Measurements from ENCODE around the gene ARHGAP32.

ARHGAP32 gene

DNA sequence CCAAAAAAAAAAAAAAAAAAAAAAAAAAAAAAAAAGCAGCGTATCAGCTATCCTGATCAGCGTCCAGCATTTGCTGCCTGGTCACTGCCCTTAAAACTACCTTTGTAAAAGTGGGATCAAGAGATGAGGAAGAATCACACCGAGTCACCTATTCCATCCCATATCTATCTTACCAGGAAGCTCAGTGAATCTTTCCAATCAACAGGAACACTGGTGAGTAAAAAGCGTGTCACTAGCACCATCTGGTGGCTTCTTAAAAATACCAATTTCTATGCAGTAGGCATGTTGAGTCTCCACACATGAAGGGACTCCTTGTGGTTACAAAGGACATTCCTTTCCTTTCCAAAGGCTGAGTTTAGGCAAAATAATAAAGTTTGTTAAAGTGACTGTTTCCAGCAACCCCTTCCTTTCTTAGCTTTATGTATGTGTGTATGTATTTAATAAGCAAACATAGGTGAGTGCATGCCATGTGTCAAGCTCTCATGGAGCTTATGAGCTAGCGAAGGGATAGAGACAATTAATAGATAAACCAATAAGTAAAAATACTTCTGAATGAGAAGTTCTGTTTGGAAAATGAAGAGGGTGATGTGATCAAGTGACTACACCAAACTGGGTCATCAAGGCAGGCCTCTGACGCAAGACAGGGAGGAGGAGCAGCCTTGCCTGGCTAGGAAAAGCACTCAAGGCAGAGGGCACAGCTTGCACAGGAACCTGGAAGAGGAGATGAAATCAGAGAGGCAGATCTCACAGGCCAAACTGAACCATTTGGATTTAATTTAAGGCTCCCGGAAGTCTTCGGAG lies 235.5 kb downstream of the ARHGAP32 start:
- peak in 1 of 2 donors; percentile 11 for DNase-seq (ENCODE audit: low read depth in 2 of 2)

GRCh38 chr11:128955636-128956035 lies 236.5 kb downstream of the ARHGAP32 start:
- no peak for DNase-seq (ENCODE audit: low read depth in 2 of 2)

DNA sequence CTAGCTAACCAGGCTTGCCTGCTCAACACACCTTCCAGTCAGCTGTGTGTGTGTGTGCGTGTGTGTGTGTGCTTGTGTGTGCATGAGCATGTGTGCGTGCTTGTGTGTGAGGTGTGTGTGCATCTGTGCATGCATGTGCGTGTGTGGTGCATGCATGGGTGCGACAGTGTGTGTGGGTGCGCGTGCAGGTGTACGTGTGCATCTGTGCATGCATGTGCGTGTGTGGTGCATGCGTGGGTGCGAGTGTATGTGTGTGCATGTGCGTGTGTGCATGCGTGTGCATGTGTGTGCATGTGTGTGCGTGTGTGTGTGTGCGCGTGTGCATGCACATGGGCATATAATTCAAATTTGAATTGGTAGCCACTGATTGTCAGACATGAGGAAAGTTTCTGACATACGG lies 239.0 kb downstream of the ARHGAP32 start:
- no peak for DNase-seq (ENCODE audit: low read depth in 2 of 2)

GRCh38 chr11:128949791-128950454 lies 242.2 kb downstream of the ARHGAP32 start:
- no peak for DNase-seq (ENCODE audit: low read depth in 2 of 2)

GRCh38 chr11:128948583-128948982 lies 243.5 kb downstream of the ARHGAP32 start:
- no peak for DNase-seq (ENCODE audit: low read depth in 2 of 2)

DNA sequence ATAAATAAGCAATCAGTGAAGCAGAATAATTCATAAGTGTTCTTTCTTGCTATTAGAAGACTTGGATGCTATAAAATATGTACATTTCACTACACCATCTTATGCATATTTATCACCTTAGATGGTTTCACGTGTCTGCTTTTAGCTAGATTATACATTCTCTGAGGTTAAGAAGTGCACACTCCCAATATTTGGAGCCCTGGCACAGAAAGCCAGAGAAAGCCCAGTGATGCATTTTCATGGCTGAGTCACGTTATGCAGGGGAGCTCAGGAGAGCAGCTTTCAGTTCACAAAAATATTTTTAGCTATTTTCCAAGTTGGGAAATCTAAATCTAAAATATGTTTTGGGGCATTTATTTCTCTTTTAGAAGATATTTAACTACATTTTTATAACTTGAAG lies 244.4 kb downstream of the ARHGAP32 start:
- DNase-seq (ENCODE audit: low read depth in 2 of 2), result no peak

- DNase-seq (ENCODE audit: low read depth in 2 of 2), result no peak
These were observed 245.5 kb downstream of the ARHGAP32 start for GRCh38 chr11:128946648-128947047.

GRCh38 chr11:128943428-128943976 lies 248.6 kb downstream of the ARHGAP32 start:
- DNase-seq (ENCODE audit: low read depth in 2 of 2), result no peak

DNA sequence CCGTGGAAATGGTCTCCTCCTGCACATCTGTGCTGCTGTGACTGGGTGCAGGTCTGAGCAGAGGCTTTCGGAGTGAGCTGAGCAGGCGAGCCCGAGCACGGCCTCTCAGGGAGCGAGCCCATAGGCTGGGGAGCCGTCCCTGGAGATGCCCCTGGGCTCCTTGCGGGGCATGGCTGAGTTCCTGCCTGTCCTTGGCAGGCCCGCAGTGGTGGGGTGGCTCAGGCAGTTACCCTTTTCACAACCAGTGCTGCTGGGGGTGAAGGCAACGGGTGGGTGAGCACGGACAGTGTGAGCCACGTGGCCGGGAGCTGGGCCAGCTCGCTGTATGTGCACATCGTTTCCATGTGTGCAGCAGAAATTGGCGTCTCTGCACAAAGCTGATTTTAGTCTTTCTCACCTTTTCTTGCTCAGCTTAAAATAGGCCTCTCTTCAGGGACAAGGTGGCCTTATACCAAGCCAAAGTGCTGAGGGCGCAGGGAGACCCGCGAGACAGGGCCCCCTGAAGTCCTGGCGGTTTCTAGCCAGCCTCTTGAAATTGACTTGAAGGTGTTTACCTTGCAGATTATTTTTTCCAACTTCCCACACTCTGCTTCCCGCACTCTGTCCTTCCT lies 249.2 kb downstream of the ARHGAP32 start, which contains the start of gene TP53AIP1:
TSS of gene TP53AIP1 (minus strand) at position 55 of the 611 bp plus-strand sequence. CDS start 5,053 bp downstream, outside the sequence.
- no peak for DNase-seq (ENCODE audit: low read depth in 2 of 2)

DNA sequence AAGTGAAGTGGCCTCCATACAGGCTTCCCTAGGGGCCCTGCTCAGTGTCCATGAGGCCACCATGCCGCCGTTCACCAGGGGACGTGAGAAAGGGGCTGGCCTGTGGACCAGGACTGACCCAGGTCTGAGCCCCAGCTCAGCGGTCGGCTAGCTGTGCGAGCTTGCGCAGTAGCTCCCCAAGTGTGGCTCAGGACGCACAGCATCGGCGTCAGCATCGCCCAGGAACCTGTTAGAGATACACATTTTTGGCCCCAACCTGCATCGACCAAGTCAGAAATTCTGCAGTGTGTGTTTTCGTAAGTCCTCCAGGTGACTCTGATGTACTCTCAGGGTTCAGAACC lies 249.9 kb downstream of the ARHGAP32 start:
- no peak for DNase-seq (ENCODE audit: low read depth in 2 of 2)

GRCh38 chr11:128941573-128942271 lies 250.4 kb downstream of the ARHGAP32 start:
- DNase-seq (ENCODE audit: low read depth in 2 of 2), result no peak

GRCh38 chr11:128941110-128941509 lies 251.0 kb downstream of the ARHGAP32 start:
- DNase-seq (ENCODE audit: low read depth in 2 of 2), result no peak

DNA sequence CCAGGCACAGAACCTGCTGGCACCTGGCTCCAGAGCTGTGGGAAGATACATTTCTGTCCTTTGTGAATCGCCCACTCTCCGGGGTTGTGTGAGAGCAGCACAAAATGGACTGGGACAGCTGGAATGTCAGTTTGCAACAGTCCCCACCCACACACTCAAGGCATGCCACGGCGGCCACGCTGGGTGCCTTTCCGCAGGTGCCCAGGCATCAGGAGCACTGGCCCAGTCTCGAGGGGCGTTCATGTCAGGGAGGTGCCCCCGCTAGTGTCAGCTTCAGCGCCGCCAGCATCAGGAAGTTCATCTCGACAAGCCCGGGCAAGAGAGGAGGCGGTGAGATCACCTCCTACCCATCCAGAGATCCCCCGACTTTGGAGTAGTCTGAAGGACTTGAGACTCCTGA lies 251.5 kb downstream of the ARHGAP32 start:
- no peak for DNase-seq (ENCODE audit: low read depth in 2 of 2)

DNA sequence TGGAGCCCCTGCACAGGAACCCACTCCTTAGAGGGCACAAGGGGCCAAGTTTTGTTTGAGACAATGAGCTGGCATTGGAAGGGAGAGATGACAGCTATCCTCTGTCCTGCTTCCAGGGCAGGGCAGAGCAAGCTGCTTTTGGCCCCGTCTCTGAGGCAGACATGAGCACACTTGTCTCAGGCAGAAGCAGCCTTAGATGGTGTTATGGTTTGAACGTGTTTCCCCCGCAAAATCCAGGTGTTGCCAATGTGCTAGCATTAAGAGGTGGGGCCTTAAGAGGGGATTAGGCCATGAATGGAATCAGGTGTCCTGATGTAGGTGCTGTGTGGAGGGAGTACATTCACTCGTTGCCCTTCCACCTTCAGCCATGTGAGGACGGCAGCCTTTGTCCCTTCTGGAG lies 252.0 kb downstream of the ARHGAP32 start:
- no peak for DNase-seq (ENCODE audit: low read depth in 2 of 2)

- no peak for DNase-seq (ENCODE audit: low read depth in 2 of 2)
These were observed 252.5 kb downstream of the ARHGAP32 start for GRCh38 chr11:128939591-128939990.

- DNase-seq (ENCODE audit: low read depth in 2 of 2), result no peak
These were observed 253.8 kb downstream of the ARHGAP32 start for GRCh38 chr11:128938156-128938885.

DNA sequence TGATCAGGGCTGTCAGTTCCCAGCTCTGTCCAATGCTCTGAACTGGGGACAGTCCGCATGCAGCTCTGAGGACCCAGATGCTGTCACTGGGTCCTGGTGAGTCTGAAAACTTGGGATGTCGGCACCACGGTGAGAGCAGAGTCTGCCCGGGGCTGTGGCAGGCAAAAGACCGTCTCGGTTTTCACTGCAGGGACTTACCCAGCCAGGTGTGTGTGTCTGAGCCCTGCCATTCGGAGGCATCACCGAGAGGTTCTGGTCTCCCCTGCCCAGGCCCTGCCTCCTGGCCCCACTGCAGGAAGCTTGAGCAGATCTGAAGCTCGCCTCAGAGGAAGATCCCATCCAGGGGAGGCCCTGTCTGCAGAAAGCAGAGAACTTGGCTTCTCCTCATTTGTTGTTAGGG lies 254.6 kb downstream of the ARHGAP32 start:
- DNase-seq (ENCODE audit: low read depth in 2 of 2), result no peak

GRCh38 chr11:128936606-128937251 lies 255.4 kb downstream of the ARHGAP32 start:
- no peak for DNase-seq (ENCODE audit: low read depth in 2 of 2)

DNA sequence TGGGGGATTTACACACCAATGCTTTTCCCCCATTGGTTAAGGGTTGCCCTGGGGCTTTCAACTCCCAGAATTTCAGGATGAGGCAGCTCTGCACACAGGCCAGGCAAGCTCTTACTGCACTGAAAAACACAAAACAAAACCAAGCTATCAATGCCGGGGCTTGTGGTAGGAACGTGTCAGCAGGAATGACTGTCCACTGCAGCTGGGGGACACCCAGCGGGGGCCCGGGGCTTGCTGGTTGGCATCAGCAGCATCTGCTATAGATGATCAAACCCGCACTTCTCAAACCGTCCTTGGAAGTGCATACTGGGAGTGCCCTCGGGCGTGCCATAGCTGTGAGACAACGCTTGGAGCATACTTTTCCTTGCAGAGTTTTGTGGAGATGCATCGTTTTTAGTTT lies 257.2 kb downstream of the ARHGAP32 start:
- DNase-seq (ENCODE audit: low read depth in 2 of 2), result no peak

DNA sequence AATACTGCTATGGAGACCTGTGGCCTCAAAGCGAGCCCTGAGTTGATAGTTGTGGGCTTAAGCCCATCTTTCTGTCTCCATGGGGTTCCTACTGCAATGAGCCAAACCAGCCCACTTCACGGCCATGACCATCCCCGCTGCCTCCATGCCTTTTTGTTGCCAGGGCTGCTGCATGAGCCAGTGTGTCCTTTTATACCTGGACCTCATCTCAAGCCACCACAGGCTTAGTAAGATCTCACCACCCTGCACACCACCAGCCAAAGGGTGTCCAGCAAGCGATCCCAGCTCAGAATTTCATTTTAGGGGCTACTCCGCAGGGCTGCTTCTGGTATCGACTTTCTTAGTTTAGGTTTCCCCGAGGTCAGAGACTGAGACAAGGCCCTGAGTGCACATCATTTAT lies 257.8 kb downstream of the ARHGAP32 start:
- no peak for DNase-seq (ENCODE audit: low read depth in 2 of 2)

All from stimulated activated CD4-positive, alpha-beta T cell treated with anti-CD3 and anti-CD28 coated beads, Interleukin-4, amount 100 ng/mL, for 48 hours (primary cell).